WTC11 (cell line): ENCODE data around the gene NDUFS1. TPM values are rescaled to one million over a fixed set of nuclear protein-coding genes. Genes with fewer than 3 reads are reported as not detected.

ENCODE experiments used
- ATAC-seq: fragments of 200-7000 bp; cut with Tn5 transposase; 2 replicates; pipeline ENCODE4 v1.10.0; 2021; ENCODE audit warnings: mild to moderate bottlenecking, moderate library complexity
- CTCF ChIA-PET: fragments of 300-600 bp; sonication (Branson Sonifier 250); formaldehyde crosslinking; loops from one replicate; lab custom pipeline; 2021; ENCODE audit warnings: antibody characterized with exemption; lab: Charles Lee
- POLR2A ChIA-PET: fragments of 350-600 bp; sonication (Branson Sonifier 250); formaldehyde crosslinking; loops from one replicate; lab custom pipeline; 2021; ENCODE audit warnings: antibody characterized with exemption; lab: Charles Lee
- DNase-seq: peaks from one replicate; pipeline ENCODE4 v3.0.0; 2021; ENCODE audit warnings: low spot score
- H3K27ac Mint-ChIP-seq: 2 replicates; pipeline ENCODE4 v1.8.0; 2021; ENCODE audit warnings: mixed read lengths
- H3K27me3 Mint-ChIP-seq: 2 replicates; pipeline ENCODE4 v1.8.0; 2021; ENCODE audit warnings: low read depth, mild to moderate bottlenecking, moderate library complexity, mixed read lengths
- H3K36me3 Mint-ChIP-seq: 2 replicates; pipeline ENCODE4 v1.8.0; 2021; ENCODE audit warnings: mixed read lengths
- H3K4me1 Mint-ChIP-seq: 2 replicates; pipeline ENCODE4 v1.8.0; 2022; ENCODE audit warnings: mixed read lengths
- H3K4me3 Mint-ChIP-seq: 2 replicates; pipeline ENCODE4 v1.8.0; 2021; ENCODE audit warnings: mild to moderate bottlenecking, moderate library complexity, mixed read lengths
- H3K9me3 Mint-ChIP-seq: 2 replicates; pipeline ENCODE4 v1.8.0; 2021; ENCODE audit warnings: mixed read lengths
- ELF4 ChIP-seq: sonication (generic); formaldehyde crosslinking; IDR thresholded peaks from 2 replicates; pipeline ENCODE4 v1.8.1; 2022; ENCODE audit warnings: low read depth, mild to moderate bottlenecking, moderate library complexity, missing genetic modification reagents
- HMGA2 ChIP-seq: fragments of 250-450 bp; sonication (Bioruptor Pico); IDR thresholded peaks from 2 replicates; pipeline ENCODE4 v1.4.0; 2021; ENCODE audit warnings: mild to moderate bottlenecking, moderate library complexity
- IRF2 ChIP-seq: sonication (generic); formaldehyde crosslinking; IDR thresholded peaks from 2 replicates; pipeline ENCODE4 v1.8.0; 2022; ENCODE audit warnings: low read depth, missing genetic modification reagents, borderline replicate concordance
- KAT7 ChIP-seq: sonication (generic); formaldehyde crosslinking; IDR thresholded peaks from 2 replicates; pipeline ENCODE4 v1.8.1; 2023; ENCODE audit warnings: missing genetic modification reagents, mild to moderate bottlenecking, borderline replicate concordance
- MXD4 ChIP-seq: fragments of 250-450 bp; sonication (Bioruptor Pico); IDR thresholded peaks from 2 replicates; pipeline ENCODE4 v1.8.0; 2021; ENCODE audit warnings: mild to moderate bottlenecking, moderate library complexity, borderline replicate concordance
- NFE2L1 ChIP-seq: sonication (generic); formaldehyde crosslinking; IDR thresholded peaks from 2 replicates; pipeline ENCODE4 v1.8.1; 2023; ENCODE audit warnings: missing genetic modification reagents
- NFYB ChIP-seq: sonication (generic); formaldehyde crosslinking; conservative IDR thresholded peaks from 2 replicates; pipeline ENCODE4 v1.8.0; 2022; ENCODE audit warnings: low read depth, missing genetic modification reagents
- NR1H2 ChIP-seq: sonication (generic); formaldehyde crosslinking; IDR thresholded peaks from 2 replicates; pipeline ENCODE4 v1.9.0; 2021; ENCODE audit warnings: mild to moderate bottlenecking, moderate library complexity, missing genetic modification reagents
- NR2C2 ChIP-seq: sonication (generic); formaldehyde crosslinking; IDR thresholded peaks from 2 replicates; pipeline ENCODE4 v1.8.0; 2022; ENCODE audit warnings: mild to moderate bottlenecking, missing genetic modification reagents
- RELA ChIP-seq: sonication (generic); formaldehyde crosslinking; IDR thresholded peaks from 2 replicates; pipeline ENCODE4 v1.8.1; 2022; ENCODE audit warnings: missing genetic modification reagents, mild to moderate bottlenecking, borderline replicate concordance
- ZNF138 ChIP-seq: sonication (generic); formaldehyde crosslinking; conservative IDR thresholded peaks from 2 replicates; pipeline ENCODE4 v1.8.1; 2022; ENCODE audit warnings: mild to moderate bottlenecking, moderate library complexity, missing genetic modification reagents
- ZNF396 ChIP-seq: fragments of 250-450 bp; sonication (Bioruptor Pico); IDR thresholded peaks from 2 replicates; pipeline ENCODE4 v1.8.0; 2021; ENCODE audit warnings: mild to moderate bottlenecking, moderate library complexity, borderline replicate concordance
- total RNA-seq: library from RNA; stranded (reverse); gene quantifications from 3 replicates; pipeline ENCODE4 v1.2.3, GENCODE V29; 2021
- TF ChIP-seq, protein P1 (sequence below): sonication (generic); formaldehyde crosslinking; IDR thresholded peaks from 2 replicates; pipeline ENCODE4 v1.8.0; 2022; ENCODE audit warnings: mild to moderate bottlenecking, missing genetic modification reagents
- TF ChIP-seq, protein P2 (sequence below): fragments of 250-450 bp; sonication (Bioruptor Pico); IDR thresholded peaks from 2 replicates; pipeline ENCODE4 v1.8.0; 2021; ENCODE audit warnings: mild to moderate bottlenecking
- TF ChIP-seq, protein P3 (sequence below): sonication (generic); formaldehyde crosslinking; IDR thresholded peaks from 2 replicates; pipeline ENCODE4 v1.8.1; 2022; ENCODE audit warnings: mild to moderate bottlenecking, missing genetic modification reagents, moderate library complexity, borderline replicate concordance
- TF ChIP-seq, protein P4 (sequence below): sonication (generic); formaldehyde crosslinking; IDR thresholded peaks from 2 replicates; pipeline ENCODE4 v1.8.1; 2022; ENCODE audit warnings: low read depth, mild to moderate bottlenecking, moderate library complexity, missing genetic modification reagents, borderline replicate concordance
- TF ChIP-seq, protein P5 (sequence below): sonication (generic); formaldehyde crosslinking; IDR thresholded peaks from 2 replicates; pipeline ENCODE4 v1.8.0; 2023; ENCODE audit warnings: mild to moderate bottlenecking, missing genetic modification reagents
- TF ChIP-seq, protein P6 (sequence below): fragments of 250-450 bp; sonication (Bioruptor Pico); IDR thresholded peaks from 2 replicates; pipeline ENCODE4 v2.1.2; 2022; ENCODE audit warnings: mild to moderate bottlenecking, moderate library complexity
- TF ChIP-seq, protein P7 (sequence below): sonication (generic); formaldehyde crosslinking; IDR thresholded peaks from 2 replicates; pipeline ENCODE4 v1.8.1; 2023; ENCODE audit warnings: mild to moderate bottlenecking, missing genetic modification reagents, moderate library complexity

NDUFS1 gene
- total RNA-seq, 1 experiment from 2014 or later = 106 TPM

DNA sequence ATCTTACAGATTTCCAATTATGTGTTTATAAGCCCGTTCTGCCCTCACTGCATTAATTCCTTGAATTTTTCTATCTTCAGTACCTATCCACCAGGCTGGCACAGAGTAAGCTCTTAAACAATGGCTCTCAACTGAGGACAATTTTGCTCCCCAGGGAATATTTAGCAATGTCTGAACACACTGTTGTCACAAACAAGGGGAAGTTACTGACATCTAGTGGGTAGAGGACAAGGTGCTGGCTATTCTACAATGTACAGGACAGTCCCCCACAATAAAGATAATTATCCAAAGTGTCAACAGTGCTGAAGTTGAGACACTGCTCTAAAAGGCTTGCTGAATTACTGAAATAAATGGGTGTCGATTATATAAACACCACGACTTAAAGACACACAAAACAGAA is 5.0 kb downstream of the NDUFS1 start:
- Mint-ChIP-seq H3K4me3 (no peak overlapping the region), H3K9me3 (no peaks in the 10 kb centered on the region), H3K27ac (0 out of 2 replicates have a peak overlapping the region, but pooled peaks have one; percentile 47), H3K27me3 (no peaks in the 10 kb centered on the region), H3K4me1 (peaks cover 14% of the 10 kb centered on the region), H3K36me3 (peaks cover 9% of the 10 kb centered on the region)
- TF ChIP-seq ZNF396 (CRISPR knock-in tag) (no peak), IRF2 (CRISPR knock-in tag) (no peak), NFYB (CRISPR knock-in tag) (no peak), NR2C2 (no peak), HMGA2 (CRISPR knock-in tag) (no peak), KAT7 (CRISPR knock-in tag) (no peak)
- TF ChIP-seq, protein P1, sequence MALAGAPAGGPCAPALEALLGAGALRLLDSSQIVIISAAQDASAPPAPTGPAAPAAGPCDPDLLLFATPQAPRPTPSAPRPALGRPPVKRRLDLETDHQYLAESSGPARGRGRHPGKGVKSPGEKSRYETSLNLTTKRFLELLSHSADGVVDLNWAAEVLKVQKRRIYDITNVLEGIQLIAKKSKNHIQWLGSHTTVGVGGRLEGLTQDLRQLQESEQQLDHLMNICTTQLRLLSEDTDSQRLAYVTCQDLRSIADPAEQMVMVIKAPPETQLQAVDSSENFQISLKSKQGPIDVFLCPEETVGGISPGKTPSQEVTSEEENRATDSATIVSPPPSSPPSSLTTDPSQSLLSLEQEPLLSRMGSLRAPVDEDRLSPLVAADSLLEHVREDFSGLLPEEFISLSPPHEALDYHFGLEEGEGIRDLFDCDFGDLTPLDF (CRISPR knock-in tag) = no peak
- ChIA-PET POLR2A (no interaction called here), CTCF (interaction anchor here (0.6 to 2.0 kb wide), 3 partner anchors 57 to 152 kb away, joined by 3 to 16 read pairs (median 3); no protein-coding TSS in a partner anchor)
- ATAC-seq = peak; percentile 53
- no peak for DNase-seq

DNA sequence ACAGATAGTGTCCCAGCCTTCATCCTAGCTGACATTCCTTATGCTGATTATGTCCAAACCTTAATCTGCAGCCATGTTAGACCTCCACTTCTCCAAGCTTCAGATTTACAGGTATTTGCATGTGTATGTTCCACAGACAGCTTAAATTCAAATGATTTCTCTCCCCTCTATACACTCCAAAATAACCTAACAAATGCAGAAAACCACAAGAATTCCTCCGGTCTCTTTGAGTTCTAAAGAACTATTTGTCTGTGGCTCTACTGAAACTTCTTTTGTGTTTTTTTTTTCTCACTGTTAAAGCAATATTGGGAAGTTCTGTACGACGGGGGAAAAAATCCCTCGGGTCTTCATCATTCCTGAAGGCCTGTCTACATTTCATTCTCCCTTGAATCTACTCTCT is 8.6 kb downstream of the NDUFS1 start:
- Mint-ChIP-seq H3K36me3 (peaks cover 36% of the 10 kb centered on the region), H3K4me3 (no peak overlapping the region), H3K27ac (peak overlapping the region; percentile 30), H3K27me3 (no peaks in the 10 kb centered on the region), H3K9me3 (no peaks in the 10 kb centered on the region), H3K4me1 (no peaks in the 10 kb centered on the region; the same call in 1 of the 2 replicates)
- no peak for DNase-seq
- no peak for ATAC-seq
- ChIA-PET POLR2A (no interaction called here), CTCF (no interaction called here)
- TF ChIP-seq MXD4 (CRISPR knock-in tag) = no peak
- no peak for TF ChIP-seq NR1H2 (CRISPR knock-in tag)
- TF ChIP-seq, protein P2, sequence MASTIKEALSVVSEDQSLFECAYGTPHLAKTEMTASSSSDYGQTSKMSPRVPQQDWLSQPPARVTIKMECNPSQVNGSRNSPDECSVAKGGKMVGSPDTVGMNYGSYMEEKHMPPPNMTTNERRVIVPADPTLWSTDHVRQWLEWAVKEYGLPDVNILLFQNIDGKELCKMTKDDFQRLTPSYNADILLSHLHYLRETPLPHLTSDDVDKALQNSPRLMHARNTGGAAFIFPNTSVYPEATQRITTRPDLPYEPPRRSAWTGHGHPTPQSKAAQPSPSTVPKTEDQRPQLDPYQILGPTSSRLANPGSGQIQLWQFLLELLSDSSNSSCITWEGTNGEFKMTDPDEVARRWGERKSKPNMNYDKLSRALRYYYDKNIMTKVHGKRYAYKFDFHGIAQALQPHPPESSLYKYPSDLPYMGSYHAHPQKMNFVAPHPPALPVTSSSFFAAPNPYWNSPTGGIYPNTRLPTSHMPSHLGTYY (CRISPR knock-in tag) = no peak

DNA sequence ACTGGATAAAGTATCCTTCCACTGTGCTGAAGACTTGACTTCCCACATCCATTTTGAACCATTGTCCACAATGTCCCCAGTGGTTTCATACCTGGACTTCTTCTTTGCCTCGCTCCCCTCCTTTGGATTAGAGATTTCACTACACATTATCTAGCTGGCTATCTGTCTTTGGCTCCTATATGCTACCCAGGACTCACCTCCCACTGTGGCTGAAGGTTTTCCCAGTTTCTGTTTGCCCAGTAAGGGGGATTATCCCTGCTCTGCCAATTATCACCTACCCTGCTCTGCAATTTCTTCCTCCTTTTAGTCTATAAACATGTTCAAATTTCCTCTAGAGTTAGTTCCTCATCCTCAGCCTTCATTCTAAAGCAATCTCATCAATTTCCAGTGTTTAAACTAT is 9.1 kb downstream of the NDUFS1 start:
- peaks cover 40% of the 10 kb centered on the region for H3K36me3 Mint-ChIP-seq
- H3K9me3 Mint-ChIP-seq = no peaks in the 10 kb centered on the region
- CTCF ChIA-PET = no interaction called here
- no peak for DNase-seq
- TF ChIP-seq ZNF138 (CRISPR knock-in tag) (no peak), KAT7 (CRISPR knock-in tag) (no peak), ELF4 (CRISPR knock-in tag) (no peak)
- H3K27ac Mint-ChIP-seq = peak overlapping the region; percentile 30; the same call in 1 of the 2 replicates
- ATAC-seq = no peak
- POLR2A ChIA-PET = no interaction called here
- no peak overlapping the region for H3K4me3 Mint-ChIP-seq
- no peaks in the 10 kb centered on the region for H3K27me3 Mint-ChIP-seq
- H3K4me1 Mint-ChIP-seq = no peaks in the 10 kb centered on the region; the same call in 1 of the 2 replicates

DNA sequence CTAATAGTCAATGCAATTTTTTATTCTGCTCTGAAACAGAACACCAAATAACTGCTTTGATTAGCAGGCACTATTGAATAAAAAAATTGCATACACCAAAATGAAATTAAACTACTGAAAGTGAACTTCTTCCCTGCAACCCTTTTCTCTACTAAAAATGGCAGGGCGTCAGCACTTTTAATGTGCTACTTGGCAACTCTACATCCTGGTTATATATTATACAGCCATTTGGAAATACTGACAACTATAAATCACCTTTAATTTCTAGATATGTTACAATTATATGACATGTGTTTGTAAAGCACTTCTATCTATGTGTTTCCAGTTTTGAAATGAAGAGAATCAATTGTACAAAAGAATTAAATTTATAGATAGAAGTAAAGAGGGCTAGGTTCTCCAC is 9.9 kb downstream of the NDUFS1 start:
- Mint-ChIP-seq H3K36me3 (peaks cover 44% of the 10 kb centered on the region), H3K4me1 (no peaks in the 10 kb centered on the region; the same call in 1 of the 2 replicates), H3K9me3 (no peaks in the 10 kb centered on the region), H3K27me3 (no peaks in the 10 kb centered on the region), H3K27ac (no peak overlapping the region), H3K4me3 (no peak overlapping the region)
- CTCF ChIA-PET = no interaction called here
- POLR2A ChIA-PET = no interaction called here
- ATAC-seq (no peak), DNase-seq (no peak)
- no peak for TF ChIP-seq HMGA2 (CRISPR knock-in tag)
- TF ChIP-seq, protein P3, sequence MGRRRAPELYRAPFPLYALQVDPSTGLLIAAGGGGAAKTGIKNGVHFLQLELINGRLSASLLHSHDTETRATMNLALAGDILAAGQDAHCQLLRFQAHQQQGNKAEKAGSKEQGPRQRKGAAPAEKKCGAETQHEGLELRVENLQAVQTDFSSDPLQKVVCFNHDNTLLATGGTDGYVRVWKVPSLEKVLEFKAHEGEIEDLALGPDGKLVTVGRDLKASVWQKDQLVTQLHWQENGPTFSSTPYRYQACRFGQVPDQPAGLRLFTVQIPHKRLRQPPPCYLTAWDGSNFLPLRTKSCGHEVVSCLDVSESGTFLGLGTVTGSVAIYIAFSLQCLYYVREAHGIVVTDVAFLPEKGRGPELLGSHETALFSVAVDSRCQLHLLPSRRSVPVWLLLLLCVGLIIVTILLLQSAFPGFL (CRISPR knock-in tag) = no peak
- TF ChIP-seq, protein P4, sequence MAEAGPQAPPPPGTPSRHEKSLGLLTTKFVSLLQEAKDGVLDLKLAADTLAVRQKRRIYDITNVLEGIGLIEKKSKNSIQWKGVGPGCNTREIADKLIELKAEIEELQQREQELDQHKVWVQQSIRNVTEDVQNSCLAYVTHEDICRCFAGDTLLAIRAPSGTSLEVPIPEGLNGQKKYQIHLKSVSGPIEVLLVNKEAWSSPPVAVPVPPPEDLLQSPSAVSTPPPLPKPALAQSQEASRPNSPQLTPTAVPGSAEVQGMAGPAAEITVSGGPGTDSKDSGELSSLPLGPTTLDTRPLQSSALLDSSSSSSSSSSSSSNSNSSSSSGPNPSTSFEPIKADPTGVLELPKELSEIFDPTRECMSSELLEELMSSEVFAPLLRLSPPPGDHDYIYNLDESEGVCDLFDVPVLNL (CRISPR knock-in tag) = no peak
- TF ChIP-seq, protein P5, sequence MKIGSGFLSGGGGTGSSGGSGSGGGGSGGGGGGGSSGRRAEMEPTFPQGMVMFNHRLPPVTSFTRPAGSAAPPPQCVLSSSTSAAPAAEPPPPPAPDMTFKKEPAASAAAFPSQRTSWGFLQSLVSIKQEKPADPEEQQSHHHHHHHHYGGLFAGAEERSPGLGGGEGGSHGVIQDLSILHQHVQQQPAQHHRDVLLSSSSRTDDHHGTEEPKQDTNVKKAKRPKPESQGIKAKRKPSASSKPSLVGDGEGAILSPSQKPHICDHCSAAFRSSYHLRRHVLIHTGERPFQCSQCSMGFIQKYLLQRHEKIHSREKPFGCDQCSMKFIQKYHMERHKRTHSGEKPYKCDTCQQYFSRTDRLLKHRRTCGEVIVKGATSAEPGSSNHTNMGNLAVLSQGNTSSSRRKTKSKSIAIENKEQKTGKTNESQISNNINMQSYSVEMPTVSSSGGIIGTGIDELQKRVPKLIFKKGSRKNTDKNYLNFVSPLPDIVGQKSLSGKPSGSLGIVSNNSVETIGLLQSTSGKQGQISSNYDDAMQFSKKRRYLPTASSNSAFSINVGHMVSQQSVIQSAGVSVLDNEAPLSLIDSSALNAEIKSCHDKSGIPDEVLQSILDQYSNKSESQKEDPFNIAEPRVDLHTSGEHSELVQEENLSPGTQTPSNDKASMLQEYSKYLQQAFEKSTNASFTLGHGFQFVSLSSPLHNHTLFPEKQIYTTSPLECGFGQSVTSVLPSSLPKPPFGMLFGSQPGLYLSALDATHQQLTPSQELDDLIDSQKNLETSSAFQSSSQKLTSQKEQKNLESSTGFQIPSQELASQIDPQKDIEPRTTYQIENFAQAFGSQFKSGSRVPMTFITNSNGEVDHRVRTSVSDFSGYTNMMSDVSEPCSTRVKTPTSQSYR = no peak
- TF ChIP-seq, protein P6, sequence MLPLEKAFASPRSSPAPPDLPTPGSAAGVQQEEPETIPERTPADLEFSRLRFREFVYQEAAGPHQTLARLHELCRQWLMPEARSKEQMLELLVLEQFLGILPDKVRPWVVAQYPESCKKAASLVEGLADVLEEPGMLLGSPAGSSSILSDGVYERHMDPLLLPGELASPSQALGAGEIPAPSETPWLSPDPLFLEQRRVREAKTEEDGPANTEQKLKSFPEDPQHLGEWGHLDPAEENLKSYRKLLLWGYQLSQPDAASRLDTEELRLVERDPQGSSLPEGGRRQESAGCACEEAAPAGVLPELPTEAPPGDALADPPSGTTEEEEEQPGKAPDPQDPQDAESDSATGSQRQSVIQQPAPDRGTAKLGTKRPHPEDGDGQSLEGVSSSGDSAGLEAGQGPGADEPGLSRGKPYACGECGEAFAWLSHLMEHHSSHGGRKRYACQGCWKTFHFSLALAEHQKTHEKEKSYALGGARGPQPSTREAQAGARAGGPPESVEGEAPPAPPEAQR (CRISPR knock-in tag) = no peak
- TF ChIP-seq, protein P7, sequence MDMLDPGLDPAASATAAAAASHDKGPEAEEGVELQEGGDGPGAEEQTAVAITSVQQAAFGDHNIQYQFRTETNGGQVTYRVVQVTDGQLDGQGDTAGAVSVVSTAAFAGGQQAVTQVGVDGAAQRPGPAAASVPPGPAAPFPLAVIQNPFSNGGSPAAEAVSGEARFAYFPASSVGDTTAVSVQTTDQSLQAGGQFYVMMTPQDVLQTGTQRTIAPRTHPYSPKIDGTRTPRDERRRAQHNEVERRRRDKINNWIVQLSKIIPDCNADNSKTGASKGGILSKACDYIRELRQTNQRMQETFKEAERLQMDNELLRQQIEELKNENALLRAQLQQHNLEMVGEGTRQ (CRISPR knock-in tag) = no peak
- no peak for TF ChIP-seq NFE2L1 (CRISPR knock-in tag)
- no peak for TF ChIP-seq RELA
